H1 (cell line): Measurements from ENCODE around the gene GLB1L2. TPM values are rescaled to one million over a fixed set of nuclear protein-coding genes. Genes with fewer than 3 reads are reported as not detected.

Experiments
- ATF3 ChIP-seq: IDR thresholded peaks from 2 replicates; pipeline ENCODE4 v1.6.1; 2011; ENCODE audit warnings: low read depth, mild to moderate bottlenecking, low read length; ENCODE audit not compliant: insufficient read depth
- CTCF ChIP-seq, 3 experiments: IDR thresholded peaks; 1 replicate in 2 of 3; 2 replicates in 1 of 3; pipeline versions ENCODE4 v1.5.1 to v1.6.1; 2011; ENCODE audit warnings: low read length in 3 of 3, mild to moderate bottlenecking in 3 of 3, inconsistent platforms in 2 of 3, low read depth in 1 of 3, moderate library complexity in 1 of 3; ENCODE audit not compliant: insufficient read depth in 1 of 3; ENCODE audit errors: control extremely low read depth in 1 of 3
- FOSL1 ChIP-seq: IDR thresholded peaks from 2 replicates; pipeline ENCODE4 v1.6.1; 2011; ENCODE audit warnings: mild to moderate bottlenecking, low read depth, low read length, moderate library complexity; ENCODE audit not compliant: insufficient read depth
- KDM4A ChIP-seq: IDR thresholded peaks from one replicate; pipeline ENCODE4 v1.7.1; 2012; ENCODE audit warnings: low read depth, mild to moderate bottlenecking, moderate library complexity, low read length, inconsistent platforms; ENCODE audit not compliant: severe bottlenecking
- MAFK ChIP-seq: IDR thresholded peaks from 2 replicates; pipeline ENCODE4 v1.6.1; 2012; ENCODE audit warnings: low read depth, mild to moderate bottlenecking, improper control_type of control experiment, low read length
- MAX ChIP-seq: IDR thresholded peaks from 2 replicates; pipeline ENCODE4 v1.6.1; 2012; ENCODE audit warnings: inconsistent platforms
- POLR2A ChIP-seq, 2 experiments: IDR thresholded peaks; 1 replicate in 1 of 2; 2 replicates in 1 of 2; pipeline ENCODE4 v1.6.1; 2011; ENCODE audit warnings: low read depth in 2 of 2, low read length in 2 of 2, mild to moderate bottlenecking in 2 of 2; ENCODE audit errors: control extremely low read depth in 1 of 2
- TCF12 ChIP-seq: IDR thresholded peaks from 2 replicates; pipeline ENCODE4 v1.6.1; 2011; ENCODE audit warnings: low read depth, mild to moderate bottlenecking, low read length
- USF2 ChIP-seq: IDR thresholded peaks from 2 replicates; pipeline ENCODE4 v1.6.1; 2011; ENCODE audit warnings: low read length, improper control_type of control experiment
- polyA plus RNA-seq, 7 experiments: library from polyadenylated mRNA; depleted of rRNA in 3 of 7; stranded (reverse) in 5 of 7; unstranded in 2 of 7; fragments of >200 nt in 5 of 7; fragments of 200-250 nt in 2 of 7; gene quantifications; 1 replicate in 5 of 7; 2 replicates in 1 of 7; 4 replicates in 1 of 7; pipeline versions ENCODE4 v1.2.1 to v1.2.3, GENCODE V29; 2011 to 2013; ENCODE audit warnings: missing spikeins in 2 of 7, mixed read lengths in 2 of 7
- total RNA-seq: library from RNA; stranded (reverse); fragmentation: NEBNext Ultra II Directional; extraction: Animal tissue kit (Norgen Biotek cat#: 25700); gene quantifications from 2 replicates; pipeline ENCODE4 v1.2.1, GENCODE V29; 2021

GLB1L2 gene
- total and polyA plus RNA-seq, 2 of the 8 experiments (the other 6 are each of a cell fraction or from before 2014, with no cell fraction given), result 4.4 to 7.9 TPM

- TF ChIP-seq USF2, result no peak
- no peak for TF ChIP-seq ATF3
- TF ChIP-seq POLR2A (IDR thresholded peaks at IDR 0.05; ENCODE audit: control extremely low read depth in 1 of 2, low read depth in 2 of 2, low read length in 2 of 2), result no peak
- no peak for TF ChIP-seq KDM4A
- TF ChIP-seq MAX, result no peak
- TF ChIP-seq TCF12, result no peak
- TF ChIP-seq FOSL1, result no peak
- TF ChIP-seq MAFK, result no peak
- no peak for TF ChIP-seq CTCF (IDR thresholded peaks at IDR 0.05; ENCODE audit: control extremely low read depth in 1 of 3, insufficient read depth in 1 of 3, low read depth in 1 of 3, low read length in 3 of 3)
- TF ChIP-seq, all 59 proteins: peak for 0
These were observed 27.2 kb downstream of the GLB1L2 start (continued) for GRCh38 chr11:134358856-134359490.
